IPS-NIHi7 (cell line): Measurements from ENCODE around the gene DTYMK.

ENCODE experiments used
- DNase-seq: peaks from one replicate; pipeline ENCODE4 v3.0.0; 2012; ENCODE audit warnings: mixed read lengths; ENCODE audit errors: extremely low spot score

The DTYMK gene

GRCh38 chr2:241649404-241649803 lies 37.2 kb downstream of the DTYMK start:
- no peak for DNase-seq

DNA sequence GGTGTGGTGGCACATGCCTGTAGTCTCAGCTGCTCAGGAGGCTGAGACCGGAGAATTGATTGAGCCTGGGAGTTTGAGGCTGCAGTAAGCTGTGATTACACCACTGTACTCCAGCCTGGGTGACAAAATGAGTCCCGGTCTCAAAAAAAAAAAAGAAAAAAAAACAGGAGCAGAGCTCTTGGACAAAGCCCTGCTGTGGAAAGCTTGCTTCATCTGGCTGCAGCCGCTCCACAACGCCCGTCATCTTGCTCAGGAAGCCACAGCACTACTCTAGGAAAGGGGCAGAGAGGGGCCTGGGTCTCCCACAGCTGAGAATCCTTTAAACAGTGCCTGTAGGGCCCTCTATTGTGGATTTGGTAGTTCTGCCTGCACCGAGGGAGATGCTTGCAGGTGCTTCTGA lies 38.2 kb downstream of the DTYMK start:
- no peak for DNase-seq

- DNase-seq: no peak
Measured at GRCh38 chr2:241645915-241646645, 40.5 kb downstream of the DTYMK start.

DNA sequence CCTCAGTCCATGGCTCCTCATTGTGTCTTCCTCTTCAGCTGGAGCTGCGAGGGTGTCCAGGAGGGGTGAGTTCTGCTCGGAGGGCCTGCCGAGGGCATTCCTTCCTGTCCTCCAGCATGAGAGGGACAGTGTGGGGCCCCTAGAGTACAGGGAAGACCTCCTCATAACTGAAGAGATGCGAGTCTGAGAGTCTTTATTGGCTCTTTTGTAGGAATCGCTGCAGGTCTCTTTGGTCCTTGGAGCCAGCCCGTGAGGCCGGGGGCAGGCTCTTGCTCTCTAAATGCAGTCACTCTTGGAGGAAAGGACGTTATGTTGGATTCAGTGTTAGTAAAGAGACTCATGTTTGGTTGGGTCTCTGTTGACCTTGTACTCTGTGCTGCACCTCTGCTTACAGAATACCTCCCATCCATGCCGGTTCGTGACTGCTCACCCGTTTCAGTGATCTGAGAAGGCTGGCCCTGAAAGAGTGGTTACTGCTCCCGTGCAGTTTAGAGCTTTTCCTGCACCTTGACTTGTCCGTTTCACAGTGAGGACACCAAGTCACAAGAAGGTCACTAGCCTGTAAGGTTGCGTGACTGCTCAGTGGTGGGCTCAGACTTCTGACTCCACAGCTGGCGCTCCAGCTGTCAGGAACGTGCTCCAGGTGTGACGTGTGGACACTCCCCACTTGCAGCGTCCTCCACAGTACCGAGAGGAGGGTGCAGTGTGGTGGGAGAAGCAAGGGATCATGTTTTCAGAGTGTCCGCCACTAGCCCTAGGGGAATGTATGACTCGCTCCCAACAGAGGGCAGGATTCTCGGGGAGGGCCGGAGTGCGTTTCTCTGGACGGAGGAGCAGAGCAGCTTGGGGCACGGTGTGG lies 41.3 kb downstream of the DTYMK start:
- DNase-seq: no peak

DNA sequence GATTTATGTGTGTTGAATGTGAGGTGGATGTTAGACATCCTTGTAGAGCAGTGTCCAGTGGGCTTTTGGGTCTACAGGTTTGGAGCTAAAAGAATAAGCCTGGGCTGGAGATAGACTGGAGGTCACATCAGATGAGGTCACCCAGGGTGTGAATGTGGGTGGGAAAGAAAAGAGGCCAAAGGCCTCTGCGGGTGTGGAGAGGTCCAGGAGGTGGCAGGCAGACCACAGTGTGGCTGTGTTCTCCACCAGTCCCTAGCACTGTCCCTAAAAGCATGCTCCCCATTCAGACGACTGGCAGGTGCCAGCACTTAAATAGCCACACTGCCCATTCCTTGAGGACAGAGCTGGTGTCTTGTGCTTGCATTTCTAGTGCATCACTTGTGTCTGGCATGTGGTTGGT lies 45.0 kb downstream of the DTYMK start:
- no peak for DNase-seq

DNA sequence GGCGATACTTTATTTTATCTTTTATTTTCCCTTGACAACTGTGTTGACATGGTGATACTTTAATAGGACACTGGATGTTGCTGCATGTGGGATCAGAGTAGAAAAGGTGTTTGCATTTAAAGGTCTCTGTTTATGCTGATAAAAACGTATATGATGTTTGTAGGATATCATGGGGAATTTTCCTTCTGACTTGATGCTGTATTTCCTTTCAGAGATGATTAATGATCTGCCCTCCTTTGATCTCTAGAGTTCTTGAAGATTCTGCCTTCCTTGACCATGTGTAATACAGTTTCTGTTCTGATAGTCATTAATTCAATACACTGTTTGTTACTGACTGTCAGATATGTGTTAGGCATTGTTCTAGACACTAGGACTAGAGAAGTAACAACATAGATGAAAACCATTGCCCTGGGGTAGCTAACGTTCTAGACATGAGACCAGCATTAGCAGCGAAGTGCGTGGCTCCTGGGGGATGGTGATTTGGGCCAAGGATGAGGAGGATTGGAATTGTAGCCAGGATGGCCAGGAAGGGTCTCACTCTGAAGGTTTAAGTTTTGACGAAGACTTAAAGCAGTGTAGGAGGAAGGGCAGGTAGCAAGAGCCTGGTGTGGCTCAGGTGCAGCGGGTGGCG lies 46.3 kb downstream of the DTYMK start:
- DNase-seq: no peak

DNA sequence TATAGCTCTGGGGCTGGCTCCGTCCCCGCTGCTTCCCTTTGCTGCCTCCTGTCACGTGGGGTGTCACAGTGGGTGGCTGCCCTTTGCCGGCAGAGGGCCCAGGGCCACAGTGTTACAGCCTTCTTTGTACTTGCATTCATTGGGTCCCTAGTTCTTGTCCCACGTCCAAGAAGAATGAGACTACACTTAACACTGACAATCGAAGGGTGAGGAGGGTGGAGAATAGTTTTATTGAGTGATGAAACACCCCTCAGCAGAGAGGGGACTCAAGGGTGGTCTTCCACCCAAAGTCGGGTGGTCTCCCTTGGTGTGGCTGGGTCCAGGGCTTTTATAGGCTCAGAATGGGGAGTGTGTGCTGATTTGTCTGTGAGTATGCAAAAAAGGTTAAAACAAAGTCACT lies 47.2 kb downstream of the DTYMK start:
- no peak for DNase-seq

DNA sequence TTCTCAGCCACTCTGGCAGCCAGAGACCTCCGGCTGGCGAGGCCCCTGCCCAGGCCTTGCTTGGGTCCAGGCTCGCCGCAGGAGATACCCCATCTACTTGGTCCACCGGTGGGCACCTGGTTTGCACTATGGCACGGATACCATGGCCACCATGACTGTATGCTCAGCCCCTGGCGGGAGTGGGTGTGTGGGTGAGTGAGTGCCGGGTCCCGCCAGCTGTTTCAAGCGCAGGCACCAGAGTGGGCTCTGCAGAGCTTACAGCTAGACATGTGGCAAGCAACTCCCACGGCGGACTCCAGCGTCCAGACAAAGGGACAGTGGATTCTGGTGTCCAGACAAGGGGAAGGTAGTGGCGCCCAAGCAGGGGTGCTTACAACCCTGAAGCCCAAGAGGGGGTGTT lies 47.7 kb downstream of the DTYMK start:
- no peak for DNase-seq

- no peak for DNase-seq
Measured at GRCh38 chr2:241637795-241638660, 48.6 kb downstream of the DTYMK start.

GRCh38 chr2:241637018-241637794 lies 49.4 kb downstream of the DTYMK start, which contains the start of the genes ATG4B and THAP4:
Gene ATG4B, plus strand, starts transcription at chr2:241637693. Its CDS starts 22 bp downstream, at chr2:241637715.
Gene THAP4, minus strand, starts transcription at chr2:241637158. Its CDS starts 141 bp downstream, at chr2:241637017.
- peak; percentile 92 for DNase-seq

DNA sequence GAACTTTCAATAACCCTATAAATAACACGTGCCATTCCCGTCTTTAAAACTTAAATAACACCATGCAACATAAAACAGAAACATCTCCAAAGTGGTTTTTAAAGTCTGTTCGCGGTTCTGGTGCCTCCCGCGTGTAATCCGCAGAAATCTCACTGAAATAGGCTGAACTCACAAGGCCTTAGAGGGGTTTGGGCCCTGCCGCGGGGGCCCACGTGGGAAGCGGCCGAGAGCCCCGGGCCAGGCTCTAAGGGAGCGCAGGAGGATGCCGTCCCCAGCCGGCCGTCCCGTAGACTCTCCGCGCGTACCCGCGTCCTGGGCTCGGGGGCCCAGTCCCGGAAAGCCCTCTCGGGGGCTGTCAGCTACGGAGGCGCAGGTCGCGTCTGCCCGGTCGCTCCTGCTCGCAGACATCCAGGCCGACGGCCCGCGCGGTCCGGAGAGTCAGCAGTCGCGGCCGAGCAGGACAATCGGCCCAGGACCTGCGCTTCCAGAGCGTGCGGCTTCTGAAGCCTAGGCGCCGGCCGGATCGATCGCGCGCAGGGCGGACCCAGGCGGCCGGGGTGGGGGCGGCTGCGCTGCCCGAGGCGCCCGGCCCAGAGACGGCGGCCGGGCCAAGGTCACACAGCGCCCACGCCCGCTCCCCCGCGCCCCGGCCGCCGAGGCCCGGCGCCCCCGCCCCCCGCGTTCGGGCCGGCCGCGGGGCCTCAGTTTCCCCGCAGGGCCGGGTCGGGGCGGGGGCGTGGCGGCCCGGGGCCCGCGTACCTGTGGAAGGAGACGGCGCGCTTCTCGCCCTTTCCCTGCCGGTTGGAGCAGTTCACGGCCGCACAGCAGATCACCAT lies 50.2 kb downstream of the DTYMK start:
- DNase-seq: peak; percentile 63

- DNase-seq: no peak
Measured at GRCh38 chr2:241635756-241636155, 50.9 kb downstream of the DTYMK start.

GRCh38 chr2:241633561-241633960 lies 53.1 kb downstream of the DTYMK start:
- no peak for DNase-seq

GRCh38 chr2:241632478-241633325 lies 53.9 kb downstream of the DTYMK start:
- no peak for DNase-seq

GRCh38 chr2:241629762-241630435 lies 56.7 kb downstream of the DTYMK start:
- no peak for DNase-seq

GRCh38 chr2:241627675-241628074 lies 58.9 kb downstream of the DTYMK start:
- no peak for DNase-seq
